Panc1 (cell line): ENCODE data around the gene RSPO4. TPM values are rescaled to one million over a fixed set of nuclear protein-coding genes. Genes with fewer than 3 reads are reported as not detected.

Source experiments
- ATAC-seq: fragments of 200-7000 bp; cut with Tn5 transposase; 2 replicates; pipeline ENCODE4 v1.9.1; 2020; ENCODE audit warnings: mild to moderate bottlenecking, moderate library complexity
- BruUV-seq: library from RNA; stranded (reverse); fragments of 400-500 nt; replicated peaks from 2 replicates; lab custom pipeline; 2021; lab: Mats Ljungman, UMichigan
- CTCF ChIA-PET: fragments of 300-600 bp; sonication (Branson Sonifier 250); formaldehyde crosslinking; loops from one replicate; lab custom pipeline; 2022; ENCODE audit warnings: antibody characterized with exemption; lab: Charles Lee
- POLR2A ChIA-PET: fragments of 300-600 bp; sonication (Branson Sonifier 250); formaldehyde crosslinking; loops from one replicate; lab custom pipeline; 2022; ENCODE audit warnings: antibody characterized with exemption; lab: Charles Lee
- DNase-seq: peaks from one replicate; pipeline ENCODE4 v3.0.0-alpha.2; 2010; ENCODE audit warnings: low read depth, low spot score
- H3K27ac ChIP-seq: 2 replicates; pipeline ENCODE4 v1.5.1; 2011; ENCODE audit warnings: mild to moderate bottlenecking, low read length, inconsistent platforms
- H3K27me3 ChIP-seq: fragments of 200-500 bp; sonication (Bioruptor generic); 2 replicates; pipeline ENCODE4 v1.6.0; 2014; ENCODE audit warnings: low read length, inconsistent platforms; ENCODE audit not compliant: control insufficient read depth, insufficient read depth
- H3K36me3 ChIP-seq: fragments of 200-500 bp; sonication (Bioruptor generic); 2 replicates; pipeline ENCODE4 v1.5.1; 2014; ENCODE audit warnings: inconsistent platforms, mild to moderate bottlenecking, low read length, moderate library complexity; ENCODE audit not compliant: control insufficient read depth, insufficient read depth
- H3K4me1 ChIP-seq: 2 replicates; pipeline ENCODE4 v1.5.1; 2011; ENCODE audit warnings: inconsistent platforms, mild to moderate bottlenecking, low read length, moderate library complexity; ENCODE audit not compliant: control insufficient read depth, insufficient read depth
- H3K4me3 ChIP-seq, 2 experiments: 2 replicates each; pipeline ENCODE4 v1.5.1; 2011 to 2012; ENCODE audit warnings: low read depth in 2 of 2, low read length in 2 of 2, mild to moderate bottlenecking in 2 of 2, inconsistent platforms in 1 of 2, moderate library complexity in 1 of 2
- H3K9me3 ChIP-seq: fragments of 200-500 bp; sonication (Bioruptor generic); 2 replicates; pipeline ENCODE4 v1.5.1; 2014; ENCODE audit warnings: low read depth, mild to moderate bottlenecking, inconsistent platforms, low read length, moderate library complexity; ENCODE audit not compliant: control insufficient read depth, insufficient read depth
- CTCF ChIP-seq: fragments of 450-650 bp; IDR thresholded peaks from 2 replicates; pipeline ENCODE4 v1.5.1; 2017; ENCODE audit warnings: mild to moderate bottlenecking
- POLR2AphosphoS5 ChIP-seq: IDR thresholded peaks from 2 replicates; pipeline ENCODE4 v1.6.1; 2012; ENCODE audit warnings: mild to moderate bottlenecking, low read depth, low read length, moderate library complexity
- SIN3A ChIP-seq: IDR thresholded peaks from 2 replicates; pipeline ENCODE4 v1.6.1; 2012; ENCODE audit warnings: low read depth, mild to moderate bottlenecking, low read length, moderate library complexity, borderline replicate concordance; ENCODE audit not compliant: insufficient read depth
- TCF7L2 ChIP-seq: IDR thresholded peaks from 2 replicates; pipeline ENCODE4 v1.6.1; 2011; ENCODE audit warnings: mild to moderate bottlenecking, low read depth, low read length, inconsistent platforms
- in situ Hi-C: cut with HindIII; loops from 2 replicates; pipeline ENCODE4 v1.10.0; 2016; ENCODE audit warnings: low sequenced_read_pairs, low pct_unique_long_range_greater_than_20kb
- intact Hi-C: fragments of 100-400 bp; cut with micrococcal nuclease; formaldehyde crosslinking; loops from one replicate; pipeline ENCODE4 v1.10.0; 2022; ENCODE audit not compliant: unreplicated experiment
- total RNA-seq: library from RNA; stranded (reverse); gene quantifications from one replicate; pipeline ENCODE4 v1.2.1, GENCODE V29; 2021; ENCODE audit not compliant: unreplicated experiment
- TF ChIP-seq, protein P1 (sequence below), 2 experiments: IDR thresholded peaks; 2 replicates each; pipeline ENCODE4 v1.6.1; 2011 to 2012; ENCODE audit warnings: low read depth in 2 of 2, control low read depth in 1 of 2, low read length in 1 of 2, mild to moderate bottlenecking in 1 of 2, moderate library complexity in 1 of 2; ENCODE audit not compliant: insufficient read depth in 1 of 2

Gene RSPO4
- total RNA-seq, 1 experiment from 2014 or later: 0.54 TPM

DNA sequence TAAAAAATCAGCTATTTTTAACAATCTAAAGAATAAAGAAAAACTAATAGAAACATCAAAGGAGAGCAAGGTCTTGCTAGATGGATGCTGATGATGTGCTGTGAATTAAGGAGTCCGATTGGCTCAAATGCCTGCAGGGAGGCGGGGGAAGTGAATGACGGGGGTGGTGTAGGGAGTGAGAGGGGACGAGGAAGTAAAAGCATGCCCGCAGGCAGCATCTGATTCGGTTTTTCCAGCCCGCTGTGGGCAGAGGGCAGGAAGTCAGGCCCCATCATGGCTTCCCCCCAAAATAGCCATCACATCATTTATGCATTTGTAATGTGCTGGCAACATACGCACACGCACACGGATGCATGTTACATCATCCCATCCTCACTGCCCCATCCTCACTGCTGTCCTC, 10.3 kb downstream of the RSPO4 start:
- no peaks in the 10 kb centered on the region for H3K9me3 ChIP-seq
- ChIA-PET POLR2A (no interaction called here), CTCF (no interaction called here)
- 0 out of 2 replicates have a peak, but pooled peaks have one; percentile 55 for ATAC-seq
- in situ Hi-C loops: no loop called here
- H3K27me3 ChIP-seq: peaks cover 2% of the 10 kb centered on the region
- no TSS peak for BruUV-seq
- no peaks in the 10 kb centered on the region for H3K36me3 ChIP-seq
- no peak overlapping the region for H3K4me3 ChIP-seq
- no peaks in the 10 kb centered on the region for H3K4me1 ChIP-seq
- intact Hi-C loops: no loop called here
- no peak overlapping the region for H3K27ac ChIP-seq
- no peak for TF ChIP-seq POLR2AphosphoS5
- no peak for TF ChIP-seq SIN3A
- TF ChIP-seq CTCF: no peak
- TF ChIP-seq, protein P1, sequence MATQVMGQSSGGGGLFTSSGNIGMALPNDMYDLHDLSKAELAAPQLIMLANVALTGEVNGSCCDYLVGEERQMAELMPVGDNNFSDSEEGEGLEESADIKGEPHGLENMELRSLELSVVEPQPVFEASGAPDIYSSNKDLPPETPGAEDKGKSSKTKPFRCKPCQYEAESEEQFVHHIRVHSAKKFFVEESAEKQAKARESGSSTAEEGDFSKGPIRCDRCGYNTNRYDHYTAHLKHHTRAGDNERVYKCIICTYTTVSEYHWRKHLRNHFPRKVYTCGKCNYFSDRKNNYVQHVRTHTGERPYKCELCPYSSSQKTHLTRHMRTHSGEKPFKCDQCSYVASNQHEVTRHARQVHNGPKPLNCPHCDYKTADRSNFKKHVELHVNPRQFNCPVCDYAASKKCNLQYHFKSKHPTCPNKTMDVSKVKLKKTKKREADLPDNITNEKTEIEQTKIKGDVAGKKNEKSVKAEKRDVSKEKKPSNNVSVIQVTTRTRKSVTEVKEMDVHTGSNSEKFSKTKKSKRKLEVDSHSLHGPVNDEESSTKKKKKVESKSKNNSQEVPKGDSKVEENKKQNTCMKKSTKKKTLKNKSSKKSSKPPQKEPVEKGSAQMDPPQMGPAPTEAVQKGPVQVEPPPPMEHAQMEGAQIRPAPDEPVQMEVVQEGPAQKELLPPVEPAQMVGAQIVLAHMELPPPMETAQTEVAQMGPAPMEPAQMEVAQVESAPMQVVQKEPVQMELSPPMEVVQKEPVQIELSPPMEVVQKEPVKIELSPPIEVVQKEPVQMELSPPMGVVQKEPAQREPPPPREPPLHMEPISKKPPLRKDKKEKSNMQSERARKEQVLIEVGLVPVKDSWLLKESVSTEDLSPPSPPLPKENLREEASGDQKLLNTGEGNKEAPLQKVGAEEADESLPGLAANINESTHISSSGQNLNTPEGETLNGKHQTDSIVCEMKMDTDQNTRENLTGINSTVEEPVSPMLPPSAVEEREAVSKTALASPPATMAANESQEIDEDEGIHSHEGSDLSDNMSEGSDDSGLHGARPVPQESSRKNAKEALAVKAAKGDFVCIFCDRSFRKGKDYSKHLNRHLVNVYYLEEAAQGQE (IDR thresholded peaks at IDR 0.05; ENCODE audit: insufficient read depth in 1 of 2, low read depth in 2 of 2, low read length in 1 of 2): no peak
- no peak for TF ChIP-seq TCF7L2
- no peak for DNase-seq

GRCh38 chr20:990293-990959, 11.7 kb downstream of the RSPO4 start:
- TF ChIP-seq TCF7L2 (no peak), POLR2AphosphoS5 (no peak), CTCF (no peak), SIN3A (no peak)
- TF ChIP-seq, protein P1 (IDR thresholded peaks at IDR 0.05; ENCODE audit: insufficient read depth in 1 of 2, low read depth in 2 of 2, low read length in 1 of 2): no peak
- ATAC-seq: 0 out of 2 replicates have a peak, but pooled peaks have one; percentile 45

More at GRCh38 chr20:990293-990959, 11.7 kb downstream of the RSPO4 start:
- POLR2A ChIA-PET: no interaction called here
- no peaks in the 10 kb centered on the region for H3K9me3 ChIP-seq
- no peaks in the 10 kb centered on the region for H3K36me3 ChIP-seq
- H3K4me1 ChIP-seq: no peaks in the 10 kb centered on the region
- H3K4me3 ChIP-seq: no peak overlapping the region
- intact Hi-C loops: no loop called here
- H3K27ac ChIP-seq: no peak overlapping the region
- in situ Hi-C loops: no loop called here
- peaks cover 4% of the 10 kb centered on the region for H3K27me3 ChIP-seq
- BruUV-seq: no TSS peak
- DNase-seq: no peak
- CTCF ChIA-PET: no interaction called here
